Parathyroid adenoma (tissue), 2 donors: ENCODE results near the gene MYLK3.
"Not testable (repeated sequence)": the region's sequence is repeated elsewhere in the genome, so short reads cannot be mapped to it uniquely, and the experiment has no call there.

Experiments used
- H2AFZ ChIP-seq: fragments of 300-600 bp; sonication (generic); one replicate; pipeline ENCODE4 v1.7.0; 2017; ENCODE audit warnings: antibody characterized with exemption, mild to moderate bottlenecking
- H3K27ac ChIP-seq: fragments of 300-600 bp; sonication (generic); one replicate; pipeline ENCODE4 v1.7.0; 2017
- H3K27me3 ChIP-seq: fragments of 300-600 bp; sonication (generic); one replicate; pipeline ENCODE4 v1.7.0; 2017; ENCODE audit warnings: low read length; ENCODE audit not compliant: control insufficient read depth, insufficient read depth
- H3K36me3 ChIP-seq: fragments of 300-600 bp; sonication (generic); one replicate; pipeline ENCODE4 v1.7.0; 2017; ENCODE audit warnings: low read length; ENCODE audit not compliant: control insufficient read depth, insufficient read depth
- H3K4me1 ChIP-seq: fragments of 300-600 bp; sonication (generic); one replicate; pipeline ENCODE4 v1.7.0; 2017; ENCODE audit warnings: control low read depth
- H3K4me2 ChIP-seq: fragments of 300-600 bp; sonication (generic); one replicate; pipeline ENCODE4 v1.7.0; 2017; ENCODE audit warnings: low read length
- H3K4me3 ChIP-seq: fragments of 300-600 bp; sonication (generic); one replicate; pipeline ENCODE4 v1.7.0; 2017; ENCODE audit warnings: low read depth, low read length
- H3K79me2 ChIP-seq: fragments of 300-600 bp; sonication (generic); one replicate; pipeline ENCODE4 v1.7.0; 2017; ENCODE audit warnings: control low read depth
- H3K9ac ChIP-seq: fragments of 300-600 bp; sonication (generic); one replicate; pipeline ENCODE4 v1.7.0; 2017; ENCODE audit warnings: mild to moderate bottlenecking
- H3K9me3 ChIP-seq: fragments of 300-600 bp; sonication (generic); one replicate; pipeline ENCODE4 v1.7.0; 2017; ENCODE audit warnings: low read length; ENCODE audit not compliant: control insufficient read depth
- CTCF ChIP-seq: fragments of 300-600 bp; sonication (generic); IDR thresholded peaks from one replicate; pipeline ENCODE4 v1.7.0; 2017; ENCODE audit warnings: antibody characterized with exemption, mild to moderate bottlenecking
- donor health status: primary hyperparathyroidism.

Gene MYLK3

GRCh38 chr16:46688101-46688653 lies 60.0 kb downstream of the MYLK3 start:
- no peaks in the 10 kb centered on the region for H3K9me3 ChIP-seq
- no peaks in the 10 kb centered on the region for H3K27me3 ChIP-seq
- peaks cover 18% of the 10 kb centered on the region for H3K4me1 ChIP-seq
- peak overlapping the region; percentile 96 for H3K4me3 ChIP-seq
- peak overlapping the region; percentile 74 for H3K4me2 ChIP-seq
- peaks cover 44% of the 10 kb centered on the region for H3K79me2 ChIP-seq
- H3K9ac ChIP-seq = peak overlapping the region; percentile 15
- H3K36me3 ChIP-seq = no peaks in the 10 kb centered on the region
- H3K27ac ChIP-seq = peak overlapping the region; percentile 90
- TF ChIP-seq CTCF = no peak
- peak overlapping the region; percentile 63 for H2AFZ ChIP-seq

GRCh38 chr16:46687486-46687885 lies 60.7 kb downstream of the MYLK3 start:
- H2AFZ ChIP-seq = no peak overlapping the region
- H3K79me2 ChIP-seq = peaks cover 47% of the 10 kb centered on the region
- no peaks in the 10 kb centered on the region for H3K9me3 ChIP-seq
- H3K4me3 ChIP-seq = peak overlapping the region; percentile 96
- H3K27ac ChIP-seq = no peak overlapping the region
- H3K9ac ChIP-seq = no peak overlapping the region
- H3K27me3 ChIP-seq = no peaks in the 10 kb centered on the region
- no peaks in the 10 kb centered on the region for H3K36me3 ChIP-seq
- H3K4me2 ChIP-seq = peak overlapping the region; percentile 74
- peaks cover 18% of the 10 kb centered on the region for H3K4me1 ChIP-seq
- no peak for TF ChIP-seq CTCF

GRCh38 chr16:46686815-46687473 lies 61.2 kb downstream of the MYLK3 start:
- H3K4me2 ChIP-seq = no peak overlapping the region
- H3K27me3 ChIP-seq = no peaks in the 10 kb centered on the region
- H3K4me3 ChIP-seq = no peak overlapping the region
- no peak overlapping the region for H3K27ac ChIP-seq
- H2AFZ ChIP-seq = no peak overlapping the region
- H3K36me3 ChIP-seq = no peaks in the 10 kb centered on the region
- no peak overlapping the region for H3K9ac ChIP-seq
- H3K9me3 ChIP-seq = no peaks in the 10 kb centered on the region
- H3K79me2 ChIP-seq = peaks cover 47% of the 10 kb centered on the region
- no peak for TF ChIP-seq CTCF
- H3K4me1 ChIP-seq = peaks cover 18% of the 10 kb centered on the region

- H2AFZ ChIP-seq, H3K9ac ChIP-seq, H3K27me3 ChIP-seq, H3K36me3 ChIP-seq, H3K4me2 ChIP-seq, H3K4me3 ChIP-seq, H3K27ac ChIP-seq, H3K4me1 ChIP-seq, H3K9me3 ChIP-seq: not testable (repeated sequence)
- peaks cover 31% of the 10 kb centered on the region for H3K79me2 ChIP-seq
Measured at GRCh38 chr16:46681867-46682266, 66.3 kb downstream of the MYLK3 start.

GRCh38 chr16:46677943-46678342 lies 70.2 kb downstream of the MYLK3 start:
- H3K9me3 ChIP-seq, H2AFZ ChIP-seq, H3K27ac ChIP-seq, H3K27me3 ChIP-seq, H3K9ac ChIP-seq, H3K4me2 ChIP-seq, H3K4me1 ChIP-seq, H3K4me3 ChIP-seq, H3K36me3 ChIP-seq, H3K79me2 ChIP-seq: not testable (repeated sequence)
